ENCODE results near the gene PDE6D.
A peak's percentile ranks its signal among the peaks of the same experiment; 100 is the strongest.

PDE6D gene

GRCh38 chr2:231701456-231702373, 79.4 kb downstream of the PDE6D start:
- no peak overlapping the region for H3K4me3 ChIP-seq (ENCODE audit: low read depth, low read length)
- TF ChIP-seq CTCF (IDR thresholded peaks at IDR 0.05; ENCODE audit: low read depth, low read length): no peak
- in situ Hi-C loops (cut with HindIII; ENCODE audit: low sequenced_read_pairs): no loop called here
- peak; percentile 38 for DNase-seq (ENCODE audit: low read depth, low spot score)

- in situ Hi-C loops (cut with HindIII; ENCODE audit: low sequenced_read_pairs): no loop called here
- H3K4me3 ChIP-seq (ENCODE audit: low read depth, low read length): no peak overlapping the region
- no peak for TF ChIP-seq CTCF (IDR thresholded peaks at IDR 0.05; ENCODE audit: low read depth, low read length)
- peak; percentile 45 for DNase-seq (ENCODE audit: low read depth, low spot score)
Observed at GRCh38 chr2:231699006-231699405, 82.1 kb downstream of the PDE6D start.

GRCh38 chr2:231696004-231696367, 85.1 kb downstream of the PDE6D start:
- no peak overlapping the region for H3K4me3 ChIP-seq (ENCODE audit: low read depth, low read length)
- no peak for DNase-seq (ENCODE audit: low read depth, low spot score)
- no peak for TF ChIP-seq CTCF (IDR thresholded peaks at IDR 0.05; ENCODE audit: low read depth, low read length)
- in situ Hi-C loops (cut with HindIII; ENCODE audit: low sequenced_read_pairs): no loop called here

GRCh38 chr2:231693956-231694355, 87.1 kb downstream of the PDE6D start:
- no peak for DNase-seq (ENCODE audit: low read depth, low spot score)
- in situ Hi-C loops (cut with HindIII; ENCODE audit: low sequenced_read_pairs): no loop called here
- no peak for TF ChIP-seq CTCF (IDR thresholded peaks at IDR 0.05; ENCODE audit: low read depth, low read length)
- no peak overlapping the region for H3K4me3 ChIP-seq (ENCODE audit: low read depth, low read length)

- DNase-seq (ENCODE audit: low read depth, low spot score): no peak
- no peak overlapping the region for H3K4me3 ChIP-seq (ENCODE audit: low read depth, low read length)
- TF ChIP-seq CTCF (IDR thresholded peaks at IDR 0.05; ENCODE audit: low read depth, low read length): no peak
- in situ Hi-C loops (cut with HindIII; ENCODE audit: low sequenced_read_pairs): no loop called here
Observed at GRCh38 chr2:231692847-231693246, 88.2 kb downstream of the PDE6D start.

GRCh38 chr2:231691251-231691772, 89.8 kb downstream of the PDE6D start:
- in situ Hi-C loops (cut with HindIII; ENCODE audit: low sequenced_read_pairs): no loop called here
- no peak for DNase-seq (ENCODE audit: low read depth, low spot score)

More at GRCh38 chr2:231691251-231691772, 89.8 kb downstream of the PDE6D start:
- H3K4me3 ChIP-seq (ENCODE audit: low read depth, low read length): no peak overlapping the region
- no peak for TF ChIP-seq CTCF (IDR thresholded peaks at IDR 0.05; ENCODE audit: low read depth, low read length)

All from astrocyte of the spinal cord (primary cell).